OCI-LY1 (cell line): Measurements from ENCODE around the gene UTP4.

Experiments
- EZH2 ChIP-seq: fragments of 200-600 bp; sonication (generic), shearing (Covaris generic); IDR thresholded peaks from 2 replicates; pipeline ENCODE4 v1.8.0; 2017; ENCODE audit warnings: borderline replicate concordance, mixed run types, mild to moderate bottlenecking, antibody characterized with exemption, low read length, moderate library complexity, mixed read lengths
- TF ChIP-seq, protein P1 (sequence below): fragments of 200-600 bp; sonication (generic), shearing (Covaris generic); IDR thresholded peaks from 2 replicates; pipeline ENCODE4 v1.5.1; 2017; ENCODE audit warnings: mild to moderate bottlenecking, antibody characterized with exemption, low read length, moderate library complexity, mixed read lengths

DNA sequence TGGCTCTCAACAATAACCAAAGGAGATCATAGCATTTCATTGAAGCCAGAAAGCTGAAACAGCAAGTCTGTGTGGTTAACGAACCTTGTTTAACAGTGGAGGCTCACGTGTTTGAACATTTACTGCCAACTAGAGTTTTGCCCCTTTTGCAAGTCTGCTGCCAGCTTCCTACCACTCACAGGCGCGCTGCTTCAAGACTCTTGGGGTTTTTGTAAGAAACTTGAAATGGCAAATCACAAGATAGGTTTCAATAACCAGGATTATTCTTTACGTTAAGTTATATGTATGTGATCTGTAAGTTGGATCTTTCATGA, 55.7 kb downstream of the UTP4 start:
- no peak for TF ChIP-seq EZH2
- TF ChIP-seq, protein P1, sequence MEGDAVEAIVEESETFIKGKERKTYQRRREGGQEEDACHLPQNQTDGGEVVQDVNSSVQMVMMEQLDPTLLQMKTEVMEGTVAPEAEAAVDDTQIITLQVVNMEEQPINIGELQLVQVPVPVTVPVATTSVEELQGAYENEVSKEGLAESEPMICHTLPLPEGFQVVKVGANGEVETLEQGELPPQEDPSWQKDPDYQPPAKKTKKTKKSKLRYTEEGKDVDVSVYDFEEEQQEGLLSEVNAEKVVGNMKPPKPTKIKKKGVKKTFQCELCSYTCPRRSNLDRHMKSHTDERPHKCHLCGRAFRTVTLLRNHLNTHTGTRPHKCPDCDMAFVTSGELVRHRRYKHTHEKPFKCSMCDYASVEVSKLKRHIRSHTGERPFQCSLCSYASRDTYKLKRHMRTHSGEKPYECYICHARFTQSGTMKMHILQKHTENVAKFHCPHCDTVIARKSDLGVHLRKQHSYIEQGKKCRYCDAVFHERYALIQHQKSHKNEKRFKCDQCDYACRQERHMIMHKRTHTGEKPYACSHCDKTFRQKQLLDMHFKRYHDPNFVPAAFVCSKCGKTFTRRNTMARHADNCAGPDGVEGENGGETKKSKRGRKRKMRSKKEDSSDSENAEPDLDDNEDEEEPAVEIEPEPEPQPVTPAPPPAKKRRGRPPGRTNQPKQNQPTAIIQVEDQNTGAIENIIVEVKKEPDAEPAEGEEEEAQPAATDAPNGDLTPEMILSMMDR: no peak
